HEK293T (cell line): ENCODE measurements around the gene PICALM.

ENCODE experiments used
- ARNT ChIP-seq: fragments of 450-650 bp; IDR thresholded peaks from 2 replicates; pipeline ENCODE4 v1.6.1; 2017; ENCODE audit warnings: mild to moderate bottlenecking
- BHLHE40 ChIP-seq: fragments of 450-650 bp; IDR thresholded peaks from 2 replicates; pipeline ENCODE4 v1.6.1; 2016; ENCODE audit warnings: mild to moderate bottlenecking, moderate library complexity, borderline replicate concordance
- ELF4 ChIP-seq: fragments of 450-650 bp; IDR thresholded peaks from 2 replicates; pipeline ENCODE4 v1.6.1; 2017; ENCODE audit warnings: antibody characterized with exemption
- FOXA1 ChIP-seq: fragments of 450-650 bp; IDR thresholded peaks from 2 replicates; pipeline ENCODE4 v1.6.1; 2016; ENCODE audit warnings: mild to moderate bottlenecking
- FOXK2 ChIP-seq: fragments of 450-650 bp; IDR thresholded peaks from 2 replicates; pipeline ENCODE4 v1.6.1; 2016; ENCODE audit warnings: mild to moderate bottlenecking
- FOXM1 ChIP-seq: fragments of 450-650 bp; IDR thresholded peaks from 2 replicates; pipeline ENCODE4 v1.6.1; 2017; ENCODE audit warnings: mild to moderate bottlenecking, borderline replicate concordance
- L3MBTL2 ChIP-seq: fragments of 450-650 bp; conservative IDR thresholded peaks from 2 replicates; pipeline ENCODE4 v1.6.1; 2016; ENCODE audit warnings: mild to moderate bottlenecking
- LEF1 ChIP-seq: fragments of 450-650 bp; IDR thresholded peaks from 2 replicates; pipeline ENCODE4 v1.6.1; 2017; ENCODE audit warnings: mild to moderate bottlenecking, borderline replicate concordance
- SUZ12 ChIP-seq: fragments of 450-650 bp; IDR thresholded peaks from 2 replicates; pipeline ENCODE4 v1.6.1; 2016; ENCODE audit warnings: mild to moderate bottlenecking
- TARDBP ChIP-seq: fragments of 450-650 bp; IDR thresholded peaks from 2 replicates; pipeline ENCODE4 v1.6.1; 2016
- ZNF384 ChIP-seq: fragments of 450-650 bp; IDR thresholded peaks from 2 replicates; pipeline ENCODE4 v1.6.1; 2016
- TF ChIP-seq, protein P1 (sequence below): fragments of 450-650 bp; IDR thresholded peaks from 2 replicates; pipeline ENCODE4 v1.6.1; 2016

DNA sequence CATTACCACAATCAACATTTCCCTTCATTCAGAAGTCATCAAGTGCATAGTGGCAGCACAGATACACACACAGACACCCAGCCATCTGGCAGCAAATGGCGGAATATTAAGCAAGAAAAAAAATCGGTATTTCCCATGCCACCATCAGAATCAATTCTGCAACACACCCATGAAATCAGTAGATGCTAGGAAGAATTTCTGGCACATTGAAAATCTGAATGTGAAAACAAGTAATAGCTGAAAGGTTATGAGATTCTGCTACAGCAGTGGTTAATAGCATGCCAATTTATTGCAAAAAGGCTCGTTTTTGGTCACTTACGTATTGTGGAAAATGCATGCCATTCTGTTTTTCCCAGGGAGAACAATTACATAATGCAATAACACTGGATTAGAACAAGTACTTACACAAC is 91.1 kb downstream of the PICALM start:
- no peak for TF ChIP-seq SUZ12
- no peak for TF ChIP-seq ZNF384
- no peak for TF ChIP-seq L3MBTL2
- no peak for TF ChIP-seq FOXK2
- no peak for TF ChIP-seq ELF4
- no peak for TF ChIP-seq FOXA1
- TF ChIP-seq, protein P1, sequence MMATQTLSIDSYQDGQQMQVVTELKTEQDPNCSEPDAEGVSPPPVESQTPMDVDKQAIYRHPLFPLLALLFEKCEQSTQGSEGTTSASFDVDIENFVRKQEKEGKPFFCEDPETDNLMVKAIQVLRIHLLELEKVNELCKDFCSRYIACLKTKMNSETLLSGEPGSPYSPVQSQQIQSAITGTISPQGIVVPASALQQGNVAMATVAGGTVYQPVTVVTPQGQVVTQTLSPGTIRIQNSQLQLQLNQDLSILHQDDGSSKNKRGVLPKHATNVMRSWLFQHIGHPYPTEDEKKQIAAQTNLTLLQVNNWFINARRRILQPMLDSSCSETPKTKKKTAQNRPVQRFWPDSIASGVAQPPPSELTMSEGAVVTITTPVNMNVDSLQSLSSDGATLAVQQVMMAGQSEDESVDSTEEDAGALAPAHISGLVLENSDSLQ = no peak
- TF ChIP-seq BHLHE40 = no peak
- no peak for TF ChIP-seq FOXM1
- no peak for TF ChIP-seq ARNT
- TF ChIP-seq LEF1 = no peak
- TF ChIP-seq TARDBP = no peak
